OCI-LY7 (cell line): ENCODE measurements around the gene CUL2.

Experiments
- CTCF ChIP-seq: fragments of 200-600 bp; sonication (generic); conservative IDR thresholded peaks from 2 replicates; pipeline ENCODE4 v1.5.1; 2014; ENCODE audit warnings: mild to moderate bottlenecking, antibody characterized with exemption, low read length, moderate library complexity, mixed read lengths
- EZH2phosphoT487 ChIP-seq: fragments of 200-600 bp; sonication (generic); IDR thresholded peaks from 2 replicates; pipeline ENCODE4 v1.6.1; 2018; ENCODE audit warnings: low read depth, borderline replicate concordance, mild to moderate bottlenecking, mixed run types, antibody characterized with exemption, low read length, moderate library complexity, mixed read lengths

DNA sequence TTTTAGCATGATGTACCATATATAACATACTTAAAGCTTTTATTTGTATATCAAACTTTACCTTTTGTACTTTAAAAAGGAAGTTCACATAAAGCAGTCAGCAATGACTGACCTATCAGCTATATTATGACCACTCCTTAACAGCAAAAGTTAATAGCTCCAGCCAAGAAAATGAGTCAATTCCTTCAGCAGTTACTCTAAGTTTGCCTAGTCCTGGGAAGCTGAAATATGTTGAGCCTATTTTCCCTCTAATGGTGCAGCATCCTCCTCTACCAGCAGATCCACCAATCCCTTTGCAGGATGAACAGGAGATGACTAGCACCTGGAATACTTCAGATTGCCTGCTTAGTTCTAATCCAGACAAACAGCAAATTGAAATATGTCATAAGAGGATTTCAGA, 64.2 kb downstream of the CUL2 start:
- TF ChIP-seq CTCF (no peak), EZH2phosphoT487 (no peak)
